HL-60 (cell line): Measurements from ENCODE around the gene PCGF3.

Experiments
- DNase-seq, 2 experiments: peaks; one replicate each; pipeline ENCODE4 v3.0.0-alpha.2; 2010 to 2020; ENCODE audit warnings: low read depth in 1 of 2, low spot score in 1 of 2
- H3K27ac ChIP-seq: fragments of 250-450 bp; sonication (Bioruptor Pico); replicated peaks from 2 replicates; pipeline ENCODE4 v1.5.1; 2020; ENCODE audit warnings: mild to moderate bottlenecking, moderate library complexity
- H3K27me3 ChIP-seq: fragments of 250-450 bp; sonication (Bioruptor Pico); 2 replicates; pipeline ENCODE4 v1.5.1; 2021; ENCODE audit warnings: mild to moderate bottlenecking, moderate library complexity; ENCODE audit not compliant: insufficient read depth, poor library complexity, severe bottlenecking
- H3K4me3 ChIP-seq: replicated peaks from 2 replicates; pipeline ENCODE4 v1.5.1; 2011; ENCODE audit warnings: mild to moderate bottlenecking, control low read depth, low read length; ENCODE audit not compliant: insufficient read depth
- CTCF ChIP-seq: IDR thresholded peaks from one replicate; pipeline ENCODE4 v1.5.1; 2011; ENCODE audit warnings: low read length, control low read depth, inconsistent platforms; ENCODE audit not compliant: insufficient read depth
- GABPA ChIP-seq: IDR thresholded peaks from 2 replicates; pipeline ENCODE4 v1.6.1; 2012; ENCODE audit warnings: low read depth
- POLR2AphosphoS5 ChIP-seq: IDR thresholded peaks from 2 replicates; pipeline ENCODE4 v1.6.1; 2012; ENCODE audit warnings: low read depth
- REST ChIP-seq: IDR thresholded peaks from 2 replicates; pipeline ENCODE4 v1.6.1; 2012; ENCODE audit warnings: low read depth; ENCODE audit not compliant: insufficient replicate concordance
- SPI1 ChIP-seq: IDR thresholded peaks from 2 replicates; pipeline ENCODE4 v1.6.1; 2012; ENCODE audit warnings: low read depth, mild to moderate bottlenecking, borderline replicate concordance

Gene PCGF3

GRCh38 chr4:682490-683172 lies 23.0 kb upstream of the PCGF3 start:
- Histone ChIP-seq H3K4me3 (no peak overlapping the region), H3K27ac (no peak overlapping the region), H3K27me3 (peaks cover 3% of the 10 kb centered on the region)
- TF ChIP-seq POLR2AphosphoS5 (no peak), REST (no peak), CTCF (no peak), GABPA (no peak), SPI1 (no peak)
- no peak for DNase-seq

- DNase-seq = no peak
- Histone ChIP-seq H3K27me3 (peaks cover 3% of the 10 kb centered on the region), H3K4me3 (no peak overlapping the region), H3K27ac (no peak overlapping the region)
- no peak for TF ChIP-seq CTCF
Measured at GRCh38 chr4:683247-683897, 22.3 kb upstream of the PCGF3 start.

GRCh38 chr4:683982-684622 lies 21.5 kb upstream of the PCGF3 start:
- H3K4me3 ChIP-seq = no peak overlapping the region
- H3K27me3 ChIP-seq = peaks cover 6% of the 10 kb centered on the region
- DNase-seq = peak in 1 of 2 experiments; percentile 27
- H3K27ac ChIP-seq = no peak overlapping the region
- no peak for TF ChIP-seq GABPA
- TF ChIP-seq CTCF = peak; percentile 58

- TF ChIP-seq SPI1 (no peak), CTCF (no peak), POLR2AphosphoS5 (no peak)
- H3K27me3 ChIP-seq = peaks cover 6% of the 10 kb centered on the region
- no peak overlapping the region for H3K4me3 ChIP-seq
- no peak overlapping the region for H3K27ac ChIP-seq
- no peak for DNase-seq
Measured at GRCh38 chr4:684623-685327, 20.9 kb upstream of the PCGF3 start.
